CD4-positive, alpha-beta T cell treated with Interleukin-15 for 1 hour (primary cell): ENCODE measurements around the gene FGFR1OP2.
A peak's percentile ranks its signal among the peaks of the same experiment; 100 is the strongest.
"Not testable (repeated sequence)": the region's sequence is repeated elsewhere in the genome, so short reads cannot be mapped to it uniquely, and the experiment has no call there.

Experiments
- DNase-seq: peaks from one replicate; pipeline ENCODE4 v3.0.0-alpha.2; 2020

Gene FGFR1OP2

GRCh38 chr12:26937863-26938700 lies at the start of gene FGFR1OP2, which contains the start of gene INTS13:
Gene FGFR1OP2 (plus strand): TSS chr12:26938470. CDS start chr12:26954159, 15,689 bp downstream.
Gene INTS13 (minus strand): TSS chr12:26937981. CDS start chr12:26936803, 1,178 bp downstream.
- DNase-seq = peak; percentile 98

GRCh38 chr12:26890784-26891183 lies 47.5 kb upstream of the FGFR1OP2 start:
- DNase-seq = no peak

GRCh38 chr12:26891704-26892103 lies 46.6 kb upstream of the FGFR1OP2 start:
- DNase-seq = no peak

GRCh38 chr12:26895672-26896071 lies 42.6 kb upstream of the FGFR1OP2 start:
- DNase-seq = no peak

GRCh38 chr12:26896913-26897312 lies 41.4 kb upstream of the FGFR1OP2 start:
- DNase-seq = no peak

- DNase-seq = not testable (repeated sequence)
Measured at GRCh38 chr12:26903396-26903795, 34.9 kb upstream of the FGFR1OP2 start.

GRCh38 chr12:26906024-26906423 lies 32.2 kb upstream of the FGFR1OP2 start:
- DNase-seq = no peak

GRCh38 chr12:26906704-26907103 lies 31.6 kb upstream of the FGFR1OP2 start:
- no peak for DNase-seq

- no peak for DNase-seq
Measured at GRCh38 chr12:26918321-26919215, 19.7 kb upstream of the FGFR1OP2 start.

- DNase-seq = no peak
Measured at GRCh38 chr12:26919216-26919555, 19.1 kb upstream of the FGFR1OP2 start.

- DNase-seq = no peak
Measured at GRCh38 chr12:26921886-26922285, 16.4 kb upstream of the FGFR1OP2 start.

- DNase-seq = no peak
Measured at GRCh38 chr12:26928661-26929060, 9.6 kb upstream of the FGFR1OP2 start.

GRCh38 chr12:26929590-26929989 lies 8.7 kb upstream of the FGFR1OP2 start:
- no peak for DNase-seq

- no peak for DNase-seq
Measured at GRCh38 chr12:26935636-26936378, 2.5 kb upstream of the FGFR1OP2 start.

- no peak for DNase-seq
Measured at GRCh38 chr12:26936559-26937442, 1.5 kb upstream of the FGFR1OP2 start.

GRCh38 chr12:26937443-26937862 lies 817 bp upstream of the FGFR1OP2 start:
- DNase-seq = no peak

- no peak for DNase-seq
Measured at GRCh38 chr12:26938701-26939062, 412 bp downstream of the FGFR1OP2 start.

GRCh38 chr12:26939192-26939832 lies 1.0 kb downstream of the FGFR1OP2 start:
- no peak for DNase-seq

GRCh38 chr12:26939953-26940352 lies 1.7 kb downstream of the FGFR1OP2 start:
- no peak for DNase-seq

- DNase-seq = no peak
Measured at GRCh38 chr12:26940516-26941214, 2.4 kb downstream of the FGFR1OP2 start.

GRCh38 chr12:26941215-26941594 lies 2.9 kb downstream of the FGFR1OP2 start:
- no peak for DNase-seq
